ENCODE measurements around the gene EML4. TPM values are rescaled to one million over a fixed set of nuclear protein-coding genes. Genes with fewer than 3 reads are reported as not detected.

The EML4 gene
- total and polyA plus RNA-seq, 2 donors (not counting 1 experiment from before 2014, with no cell fraction given) = 49.4 to 134 TPM

DNA sequence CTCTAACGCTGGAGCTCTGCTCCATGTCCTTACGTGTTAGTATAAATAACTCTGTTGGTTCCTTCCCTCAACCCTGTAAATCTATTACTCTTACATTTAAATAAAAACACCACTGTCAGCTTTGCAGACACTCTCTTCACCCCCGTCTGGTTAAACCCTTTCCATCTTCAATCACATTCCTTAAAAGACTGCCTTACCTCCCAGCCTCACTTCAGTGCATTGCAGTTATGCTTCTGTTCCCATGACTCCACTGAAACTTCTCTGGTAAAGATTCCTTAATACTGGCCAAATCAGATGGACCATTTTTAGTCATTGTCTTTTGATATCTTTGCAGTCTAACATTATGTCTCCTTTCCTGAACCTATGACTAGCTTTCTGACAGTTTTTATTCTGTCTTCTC, 61.7 kb downstream of the EML4 start:
- Histone ChIP-seq H4K20me1 (ENCODE audit: control insufficient read depth, insufficient read depth, low read length, poor library complexity, severe bottlenecking) (peaks cover 62% of the 10 kb centered on the region), H3K4me3 (ENCODE audit: control extremely low read depth in 1 of 5, extremely low read depth in 1 of 5, insufficient read depth in 1 of 5, low read depth in 2 of 5, low read length in 4 of 5) (no peak overlapping the region), H3K9me3 (ENCODE audit: control extremely low read depth in 1 of 3, control insufficient read depth in 2 of 3, insufficient read depth in 1 of 3, low read length in 2 of 3) (no peaks in the 10 kb centered on the region), H3K79me2 (ENCODE audit: control insufficient read depth, insufficient read depth, low read length) (peaks cover 94% of the 10 kb centered on the region), H3K4me2 (replicated peaks; ENCODE audit: low read depth, low read length, poor library complexity, severe bottlenecking) (no peak overlapping the region), H3K27ac (ENCODE audit: low read length in 2 of 2) (peak overlapping the region in 1 of 2 donors; percentile 15), H3K4me1 (ENCODE audit: control insufficient read depth in 2 of 2, insufficient read depth in 2 of 2, low read length in 2 of 2) (peaks cover 0 to 6% of the 10 kb centered on the region in 2 donors), H3K9ac (ENCODE audit: low read length) (no peak overlapping the region), H2AFZ (ENCODE audit: insufficient read depth, low read depth, low read length, poor library complexity, severe bottlenecking) (no peak overlapping the region), H3K27me3 (replicated peaks in 1 of 4; ENCODE audit: control extremely low read depth in 1 of 4, control insufficient read depth in 3 of 4, insufficient read depth in 4 of 4, low read length in 3 of 4) (no peaks in the 10 kb centered on the region), H3K36me3 (replicated peaks in 1 of 2; ENCODE audit: control extremely low read depth in 1 of 2, control insufficient read depth in 1 of 2, extremely low read depth in 1 of 2, insufficient read depth in 2 of 2, low read length in 1 of 2) (peaks cover 4 to 8% of the 10 kb centered on the region in 2 experiments)
- intact Hi-C loops (cut with micrococcal nuclease) = no loop called here
- Mint-ChIP-seq H3K27me3 (no peaks in the 10 kb centered on the region), H3K27ac (peak overlapping the region; percentile 44), H3K4me1 (peaks cover 49% of the 10 kb centered on the region), H3K4me3 (no peak overlapping the region), H3K9me3 (ENCODE audit: insufficient read depth) (no peaks in the 10 kb centered on the region)
- ChIA-PET CTCF (interaction anchor here (0.8 to 3.1 kb wide), 6 partner anchors 19 to 361 kb away, joined by 3 to 15 read pairs (median 4); no protein-coding TSS in a partner anchor), POLR2A (no interaction called here)
- ATAC-seq (ENCODE audit: low read depth) (no peak), DNase-seq (no peak)
- 92% methylated on average over 3 of the region's 3 CpGs for WGBS (ENCODE audit: insufficient coverage)
- TF ChIP-seq, protein P1, sequence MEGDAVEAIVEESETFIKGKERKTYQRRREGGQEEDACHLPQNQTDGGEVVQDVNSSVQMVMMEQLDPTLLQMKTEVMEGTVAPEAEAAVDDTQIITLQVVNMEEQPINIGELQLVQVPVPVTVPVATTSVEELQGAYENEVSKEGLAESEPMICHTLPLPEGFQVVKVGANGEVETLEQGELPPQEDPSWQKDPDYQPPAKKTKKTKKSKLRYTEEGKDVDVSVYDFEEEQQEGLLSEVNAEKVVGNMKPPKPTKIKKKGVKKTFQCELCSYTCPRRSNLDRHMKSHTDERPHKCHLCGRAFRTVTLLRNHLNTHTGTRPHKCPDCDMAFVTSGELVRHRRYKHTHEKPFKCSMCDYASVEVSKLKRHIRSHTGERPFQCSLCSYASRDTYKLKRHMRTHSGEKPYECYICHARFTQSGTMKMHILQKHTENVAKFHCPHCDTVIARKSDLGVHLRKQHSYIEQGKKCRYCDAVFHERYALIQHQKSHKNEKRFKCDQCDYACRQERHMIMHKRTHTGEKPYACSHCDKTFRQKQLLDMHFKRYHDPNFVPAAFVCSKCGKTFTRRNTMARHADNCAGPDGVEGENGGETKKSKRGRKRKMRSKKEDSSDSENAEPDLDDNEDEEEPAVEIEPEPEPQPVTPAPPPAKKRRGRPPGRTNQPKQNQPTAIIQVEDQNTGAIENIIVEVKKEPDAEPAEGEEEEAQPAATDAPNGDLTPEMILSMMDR (IDR thresholded peaks at IDR 0.05) = no peak
- TF ChIP-seq EZH2 (IDR thresholded peaks at IDR 0.05; ENCODE audit: borderline replicate concordance, insufficient read depth, low read depth, low read length, poor library complexity, severe bottlenecking) = no peak

DNA sequence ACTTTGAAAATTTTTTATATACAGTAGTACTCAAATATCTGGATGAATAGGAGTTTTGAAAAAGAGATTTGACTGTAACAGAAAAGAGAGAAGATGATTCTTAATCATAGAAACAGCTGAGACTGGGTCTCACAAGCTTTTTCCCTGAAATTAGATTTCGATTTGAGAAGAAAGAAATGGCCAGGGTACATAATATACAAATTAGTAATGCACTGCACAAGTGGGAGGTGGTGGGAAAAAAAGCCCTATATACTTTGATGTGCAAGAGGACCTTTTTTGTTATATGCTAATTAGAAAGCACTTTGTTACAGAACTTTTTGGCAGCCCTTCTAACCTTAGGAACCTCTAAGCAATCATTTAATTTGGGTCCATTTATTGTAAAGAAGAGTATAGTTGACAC, 62.9 kb downstream of the EML4 start:
- H3K4me2 ChIP-seq (replicated peaks; ENCODE audit: low read depth, low read length, poor library complexity, severe bottlenecking) = no peak overlapping the region
- Mint-ChIP-seq H3K27ac (no peak overlapping the region), H3K4me3 (no peak overlapping the region), H3K27me3 (no peaks in the 10 kb centered on the region), H3K9me3 (ENCODE audit: insufficient read depth) (no peaks in the 10 kb centered on the region), H3K4me1 (peaks cover 53% of the 10 kb centered on the region)
- DNase-seq (no peak), ATAC-seq (ENCODE audit: low read depth) (no peak)
- CTCF ChIA-PET = interaction anchor here (1.7 kb wide), 1 partner anchor 36 kb away, joined by 5 read pairs; no protein-coding TSS in a partner anchor
- H3K27ac ChIP-seq (ENCODE audit: low read length in 2 of 2) = no peak overlapping the region
- peaks cover 4 to 8% of the 10 kb centered on the region in 2 experiments for H3K36me3 ChIP-seq (replicated peaks in 1 of 2; ENCODE audit: control extremely low read depth in 1 of 2, control insufficient read depth in 1 of 2, extremely low read depth in 1 of 2, insufficient read depth in 2 of 2, low read length in 1 of 2)
- peaks cover 0 to 5% of the 10 kb centered on the region in 2 donors for H3K4me1 ChIP-seq (ENCODE audit: control insufficient read depth in 2 of 2, insufficient read depth in 2 of 2, low read length in 2 of 2)
- TF ChIP-seq, protein P1 (IDR thresholded peaks at IDR 0.05) = no peak
- TF ChIP-seq EZH2 (IDR thresholded peaks at IDR 0.05; ENCODE audit: borderline replicate concordance, insufficient read depth, low read depth, low read length, poor library complexity, severe bottlenecking) = no peak
- H3K4me3 ChIP-seq (ENCODE audit: control extremely low read depth in 1 of 5, extremely low read depth in 1 of 5, insufficient read depth in 1 of 5, low read depth in 2 of 5, low read length in 4 of 5) = no peak overlapping the region
- no peaks in the 10 kb centered on the region for H3K9me3 ChIP-seq (ENCODE audit: control extremely low read depth in 1 of 3, control insufficient read depth in 2 of 3, insufficient read depth in 1 of 3, low read length in 2 of 3)
- POLR2A ChIA-PET = no interaction called here
- intact Hi-C loops (cut with micrococcal nuclease) = no loop called here
- H3K9ac ChIP-seq (ENCODE audit: low read length) = no peak overlapping the region
- H3K79me2 ChIP-seq (ENCODE audit: control insufficient read depth, insufficient read depth, low read length) = peaks cover 97% of the 10 kb centered on the region
- no peaks in the 10 kb centered on the region for H3K27me3 ChIP-seq (replicated peaks in 1 of 4; ENCODE audit: control extremely low read depth in 1 of 4, control insufficient read depth in 3 of 4, insufficient read depth in 4 of 4, low read length in 3 of 4)
- H4K20me1 ChIP-seq (ENCODE audit: control insufficient read depth, insufficient read depth, low read length, poor library complexity, severe bottlenecking) = peaks cover 70% of the 10 kb centered on the region
- no peak overlapping the region for H2AFZ ChIP-seq (ENCODE audit: insufficient read depth, low read depth, low read length, poor library complexity, severe bottlenecking)
- no CpG with 5 or more reads among the region's 1 CpG for WGBS (ENCODE audit: insufficient coverage)
